Uterus (tissue), 2 donors: ENCODE results near the gene CISH.
A peak's percentile ranks its signal among the peaks of the same experiment; 100 is the strongest.

Experiments used
- CTCF ChIP-seq, 4 experiments: fragments of 200-600 bp in 2 of 4; fragments of 450-650 bp in 2 of 4; sonication (generic) in 2 of 4; IDR thresholded peaks; one replicate each; pipeline ENCODE4 v1.5.1; 2016 to 2019; ENCODE audit warnings: antibody characterized with exemption in 4 of 4, mild to moderate bottlenecking in 2 of 4, moderate library complexity in 1 of 4
- POLR2A ChIP-seq, 2 donors: fragments of 450-650 bp; IDR thresholded peaks; one replicate each; pipeline ENCODE4 v1.6.1; 2016; ENCODE audit warnings: antibody characterized with exemption in 2 of 2, mild to moderate bottlenecking in 1 of 2, moderate library complexity in 1 of 2

- TF ChIP-seq POLR2A (IDR thresholded peaks at IDR 0.05) (peak in 1 of 2 donors; percentile 9), CTCF (IDR thresholded peaks at IDR 0.05) (no peak)
Observed at GRCh38 chr3:50604628-50605588, 6.7 kb downstream of the CISH start.
